GM18499 (cell line): Measurements from ENCODE around the gene OR8G5.
"Not testable (repeated sequence)": the region's sequence is repeated elsewhere in the genome, so short reads cannot be mapped to it uniquely, and the experiment has no call there.

Experiments
- ATAC-seq: cut with Tn5 transposase; IDR thresholded peaks from one replicate; pipeline ENCODE4 v1.9.1; 2021; ENCODE audit warnings: moderate number of reproducible peaks; ENCODE audit not compliant: insufficient read depth, unreplicated experiment

The OR8G5 gene

DNA sequence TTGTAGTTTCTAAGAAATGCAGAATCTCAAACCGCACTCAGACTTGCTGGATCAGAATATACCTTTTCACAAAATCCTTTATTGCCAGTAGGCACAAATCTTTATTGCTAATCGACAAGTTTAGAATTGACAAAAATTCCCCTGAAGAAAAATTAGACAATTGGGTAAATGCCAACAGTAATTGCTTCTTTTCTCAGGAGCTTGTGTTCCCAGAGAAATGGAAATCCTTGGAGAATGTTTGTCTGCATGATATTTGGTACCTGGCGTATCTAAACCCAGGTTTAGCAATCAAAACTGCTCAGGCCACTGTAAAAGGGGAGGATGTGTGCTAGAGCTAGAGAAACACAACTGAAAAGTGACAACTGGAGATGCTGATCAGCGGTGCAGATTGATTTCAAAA lies at the start of gene OR8G5:
TSS of gene OR8G5 (plus strand) at position 301 of the 400 bp plus-strand sequence. CDS start 8,556 bp downstream, outside the sequence.
- no peak for ATAC-seq

GRCh38 chr11:124207102-124207792 lies 48.9 kb upstream of the OR8G5 start:
- no peak for ATAC-seq

DNA sequence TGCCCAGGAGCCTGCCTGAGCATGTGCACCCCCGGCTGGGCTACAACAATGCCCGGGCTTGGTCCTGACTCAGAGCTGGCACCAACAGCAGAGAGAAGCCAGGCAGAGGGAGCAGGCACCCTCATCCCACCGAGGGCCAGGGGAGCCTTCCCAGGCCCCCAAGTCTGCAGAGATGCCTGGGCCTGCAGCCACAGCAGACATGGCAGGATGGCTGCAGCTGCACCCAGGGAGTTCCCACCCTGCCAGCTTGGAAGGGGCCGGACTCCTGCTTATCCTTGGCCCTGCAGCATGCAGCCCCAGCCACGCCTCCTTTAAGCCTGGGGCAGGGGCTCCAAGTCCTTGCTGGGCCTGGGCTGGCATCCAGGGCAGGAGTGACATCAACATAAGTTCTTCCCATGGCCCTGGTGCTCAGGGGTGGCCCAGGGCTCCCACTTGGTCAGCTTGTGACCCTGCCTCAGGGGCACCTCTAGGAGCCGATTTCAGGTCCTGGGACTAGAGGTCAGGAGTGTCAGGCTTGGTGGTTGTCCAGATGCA lies 46.3 kb upstream of the OR8G5 start:
- no peak for ATAC-seq

- no peak for ATAC-seq
Measured at GRCh38 chr11:124210421-124210820, 45.8 kb upstream of the OR8G5 start.

DNA sequence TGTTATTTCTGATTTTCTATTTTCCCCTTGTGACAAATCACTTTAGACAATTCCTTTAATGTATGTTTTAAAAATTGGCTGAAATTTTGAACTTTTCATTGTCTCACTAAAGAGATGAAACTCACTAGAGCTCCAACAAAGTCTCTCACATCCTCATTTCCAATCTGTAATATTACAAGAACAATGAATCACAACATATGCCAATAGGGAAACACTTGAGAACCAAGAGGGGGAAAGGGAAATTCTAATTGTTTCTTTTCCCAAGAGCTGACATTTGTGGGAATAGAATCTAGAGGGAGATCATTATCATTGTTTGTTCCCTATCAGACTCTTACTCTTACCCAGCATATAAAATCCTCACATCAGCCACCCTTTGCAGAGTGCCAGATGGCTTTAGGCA lies 44.9 kb upstream of the OR8G5 start:
- no peak for ATAC-seq

DNA sequence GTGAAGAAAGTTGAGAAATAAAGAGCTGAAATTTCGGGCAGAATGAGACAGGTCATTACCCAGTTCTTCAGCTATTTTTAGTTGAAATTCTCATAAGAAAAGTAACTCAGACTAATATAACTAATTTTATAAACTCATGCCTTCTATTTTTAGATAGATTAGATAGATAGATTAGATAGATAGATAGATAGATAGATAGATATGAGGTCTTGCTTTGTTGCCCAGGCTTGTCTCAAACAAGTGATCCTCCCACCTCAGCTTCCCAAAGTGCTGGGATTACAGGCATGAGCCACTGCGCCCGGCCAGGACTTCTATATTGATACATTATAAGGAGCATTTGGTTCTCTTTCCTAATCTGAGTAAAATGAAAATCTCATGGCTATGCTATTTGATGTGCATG lies 42.1 kb upstream of the OR8G5 start:
- no peak for ATAC-seq

GRCh38 chr11:124219126-124219525 lies 37.0 kb upstream of the OR8G5 start:
- no peak for ATAC-seq

- no peak for ATAC-seq
Measured at GRCh38 chr11:124222407-124222806, 33.8 kb upstream of the OR8G5 start.

DNA sequence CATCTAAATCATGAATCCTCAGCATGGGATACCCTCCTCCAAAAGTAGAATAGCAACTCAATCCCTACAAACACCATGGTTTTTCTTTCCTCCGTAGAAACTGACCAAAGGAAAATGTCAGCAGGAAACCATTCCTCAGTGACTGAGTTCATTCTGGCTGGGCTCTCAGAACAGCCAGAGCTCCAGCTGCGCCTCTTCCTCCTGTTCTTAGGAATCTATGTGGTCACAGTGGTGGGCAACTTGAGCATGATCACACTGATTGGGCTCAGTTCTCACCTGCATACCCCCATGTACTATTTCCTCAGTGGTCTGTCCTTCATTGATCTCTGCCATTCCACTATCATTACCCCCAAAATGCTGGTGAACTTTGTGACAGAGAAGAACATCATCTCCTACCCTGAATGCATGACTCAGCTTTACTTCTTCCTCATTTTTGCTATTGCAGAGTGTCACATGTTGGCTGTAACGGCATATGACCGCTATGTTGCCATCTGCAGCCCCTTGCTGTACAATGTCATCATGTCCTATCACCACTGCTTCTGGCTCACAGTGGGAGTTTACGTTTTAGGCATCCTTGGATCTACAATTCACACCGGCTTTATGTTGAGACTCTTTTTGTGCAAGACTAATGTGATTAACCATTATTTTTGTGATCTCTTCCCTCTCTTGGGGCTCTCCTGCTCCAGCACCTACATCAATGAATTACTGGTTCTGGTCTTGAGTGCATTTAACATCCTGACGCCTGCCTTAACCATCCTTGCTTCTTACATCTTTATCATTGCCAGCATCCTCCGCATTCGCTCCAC lies 31.4 kb upstream of the OR8G5 start:
- ATAC-seq, result not testable (repeated sequence)

- ATAC-seq, result no peak
Measured at GRCh38 chr11:124225471-124225870, 30.7 kb upstream of the OR8G5 start.

GRCh38 chr11:124233376-124233775 lies 22.8 kb upstream of the OR8G5 start:
- no peak for ATAC-seq

GRCh38 chr11:124238512-124238911 lies 17.7 kb upstream of the OR8G5 start:
- ATAC-seq, result no peak

GRCh38 chr11:124240621-124241397 lies 15.4 kb upstream of the OR8G5 start, which contains the start of gene OR8G1:
TSS of gene OR8G1 (plus strand) at chr11:124241095. CDS start at chr11:124249676, 8,581 bp downstream.
- ATAC-seq, result no peak

- not testable (repeated sequence) for ATAC-seq
Measured at GRCh38 chr11:124249869-124250268, 6.3 kb upstream of the OR8G5 start.

- ATAC-seq, result not testable (repeated sequence)
Measured at GRCh38 chr11:124265041-124265440, 8.9 kb downstream of the OR8G5 start.

GRCh38 chr11:124270886-124271285 lies 14.7 kb downstream of the OR8G5 start:
- not testable (repeated sequence) for ATAC-seq

GRCh38 chr11:124274000-124274399 lies 17.8 kb downstream of the OR8G5 start:
- ATAC-seq, result no peak

DNA sequence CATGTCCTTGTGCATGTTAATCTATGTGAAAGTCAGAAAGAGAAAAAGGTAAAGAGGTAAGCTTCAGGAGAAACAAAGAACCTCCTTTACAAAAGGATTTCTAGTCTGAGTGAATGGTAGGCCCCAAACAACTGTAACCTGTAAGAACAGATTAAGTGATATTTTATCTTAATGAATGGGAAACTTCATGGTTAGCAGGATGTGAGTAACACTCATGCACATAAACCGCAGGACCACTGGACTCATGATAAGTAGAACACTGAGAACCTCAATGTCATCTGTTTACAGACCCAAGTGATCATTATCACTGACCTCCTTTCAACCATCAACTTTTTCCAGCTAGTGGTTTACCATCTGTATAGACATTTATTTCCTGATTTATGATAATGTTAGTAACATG lies 19.9 kb downstream of the OR8G5 start:
- no peak for ATAC-seq

DNA sequence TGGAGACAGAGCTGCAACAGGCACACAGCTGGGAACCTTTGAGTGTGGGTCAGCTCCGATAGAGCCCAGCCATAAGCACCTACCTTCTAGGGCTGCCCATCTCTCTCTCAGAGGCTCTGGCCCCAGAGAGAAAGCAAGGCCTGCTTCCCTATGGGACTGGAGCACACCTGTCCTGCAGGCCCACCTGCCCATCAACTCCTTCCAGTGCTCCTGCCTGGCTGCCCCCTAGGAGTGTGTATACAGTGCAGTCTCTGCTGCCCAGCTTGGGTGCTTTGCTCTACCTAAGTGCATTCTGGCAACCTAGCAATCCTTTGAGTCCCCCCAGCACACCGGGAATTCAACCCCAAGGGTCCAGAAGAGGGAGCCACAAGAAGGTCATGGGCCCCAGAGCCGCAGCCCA lies 21.0 kb downstream of the OR8G5 start:
- ATAC-seq, result no peak

DNA sequence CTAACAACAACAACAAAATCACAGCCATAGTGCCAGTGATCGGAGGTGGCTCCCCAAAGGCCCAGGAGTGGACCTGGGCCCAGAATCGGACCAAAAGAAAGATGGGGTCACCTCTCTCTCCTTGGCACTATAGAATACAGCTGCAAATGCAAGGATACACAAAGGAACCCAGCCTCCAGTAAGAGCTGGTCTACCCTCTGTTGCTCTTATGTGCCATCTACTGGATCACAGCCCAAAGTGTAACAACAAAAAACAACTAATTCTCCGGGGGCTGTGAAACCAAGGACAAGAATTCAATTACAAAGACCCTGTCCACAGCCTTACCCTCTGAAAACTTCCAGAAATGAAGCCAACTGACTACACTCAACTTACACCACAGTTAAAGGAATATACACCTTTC lies 21.6 kb downstream of the OR8G5 start:
- ATAC-seq, result no peak

GRCh38 chr11:124278261-124278660 lies 22.1 kb downstream of the OR8G5 start:
- ATAC-seq, result no peak
